Endodermal cell (in vitro differentiated cells): ENCODE results near the gene LMCD1. TPM values are rescaled to one million over a fixed set of nuclear protein-coding genes. Genes with fewer than 3 reads are reported as not detected.

Experiments
- DNase-seq: peaks from one replicate; pipeline ENCODE4 v3.0.0-alpha.2; 2017
- H3K27ac ChIP-seq: 2 replicates; pipeline ENCODE4 v1.5.1; 2013; ENCODE audit warnings: mild to moderate bottlenecking, low read depth, low read length, moderate library complexity
- H3K27me3 ChIP-seq: 2 replicates; pipeline ENCODE4 v1.6.1; 2013; ENCODE audit warnings: mild to moderate bottlenecking, low read length, moderate library complexity; ENCODE audit not compliant: insufficient read depth, control insufficient read depth, poor library complexity, severe bottlenecking
- H3K36me3 ChIP-seq: 2 replicates; pipeline ENCODE4 v1.7.0; 2013; ENCODE audit warnings: mild to moderate bottlenecking, low read length, moderate library complexity; ENCODE audit not compliant: control insufficient read depth, insufficient read depth
- H3K4me1 ChIP-seq: one replicate; pipeline ENCODE4 v1.7.0; 2013; ENCODE audit warnings: low read length; ENCODE audit not compliant: control insufficient read depth, insufficient read depth
- H3K4me3 ChIP-seq: 2 replicates; pipeline ENCODE4 v1.5.1; 2013; ENCODE audit warnings: mild to moderate bottlenecking, low read length, moderate library complexity
- H3K9ac ChIP-seq: 2 replicates; pipeline ENCODE4 v1.6.1; 2013; ENCODE audit warnings: mild to moderate bottlenecking, low read length, moderate library complexity; ENCODE audit not compliant: poor library complexity, severe bottlenecking; ENCODE audit errors: extremely low read depth
- H3K9me3 ChIP-seq: 2 replicates; pipeline ENCODE4 v1.6.1; 2013; ENCODE audit warnings: mild to moderate bottlenecking, low read length, moderate library complexity; ENCODE audit not compliant: control insufficient read depth
- H3K27ac Mint-ChIP-seq: 2 replicates; pipeline ENCODE4 v1.8.0; 2020; ENCODE audit warnings: mixed read lengths
- H3K27me3 Mint-ChIP-seq: 2 replicates; pipeline ENCODE4 v1.8.0; 2021; ENCODE audit warnings: mild to moderate bottlenecking, mixed read lengths; ENCODE audit not compliant: insufficient read depth
- H3K36me3 Mint-ChIP-seq: 2 replicates; pipeline ENCODE4 v1.8.0; 2020; ENCODE audit warnings: low read depth, mixed read lengths
- H3K4me1 Mint-ChIP-seq: 2 replicates; pipeline ENCODE4 v1.8.0; 2020; ENCODE audit warnings: mixed read lengths
- H3K4me3 Mint-ChIP-seq: 2 replicates; pipeline ENCODE4 v1.8.0; 2020; ENCODE audit warnings: mild to moderate bottlenecking, moderate library complexity, mixed read lengths
- H3K9me3 Mint-ChIP-seq: 2 replicates; pipeline ENCODE4 v1.8.0; 2020; ENCODE audit warnings: mild to moderate bottlenecking, mixed read lengths
- CTCF ChIP-seq: fragments of 200-600 bp; sonication (generic); conservative IDR thresholded peaks from 2 replicates; pipeline ENCODE4 v1.5.0; 2021; ENCODE audit warnings: antibody characterized with exemption, mild to moderate bottlenecking
- WGBS, 2 experiments: methylation state at CpG; one replicate each; pipeline versions ENCODE4 v1.1.5 to v1.1.7; 2013; ENCODE audit warnings: missing lambda C conversion rate in 2 of 2, mixed read lengths in 1 of 2; ENCODE audit not compliant: insufficient coverage in 1 of 2, insufficient read length in 1 of 2; 5-methylcytosine and 5-hydroxymethylcytosine counted together
- total RNA-seq, 2 donors: library from RNA; stranded (reverse); fragmentation: NEBNext Ultra II Directional in 1 of 2; extraction: Animal tissue kit (Norgen Biotek cat#: 25700) in 1 of 2; gene quantifications; 2 replicates in 1 of 2; 3 replicates in 1 of 2; pipeline ENCODE4 v1.2.1, GENCODE V29; 2021

The LMCD1 gene
- total RNA-seq, 2 donors from 2014 or later, result 20.7 to 35.7 TPM

- Mint-ChIP-seq H3K4me3 (no peak overlapping the region), H3K36me3 (no peaks in the 10 kb centered on the region)
- no peak for TF ChIP-seq CTCF
Observed at GRCh38 chr3:8470801-8471200, 30.8 kb upstream of the LMCD1 start.

GRCh38 chr3:8472549-8472948, 29.1 kb upstream of the LMCD1 start:
- Mint-ChIP-seq H3K4me3 (no peak overlapping the region), H3K36me3 (no peaks in the 10 kb centered on the region), H3K4me1 (no peaks in the 10 kb centered on the region), H3K27me3 (no peaks in the 10 kb centered on the region), H3K27ac (no peak overlapping the region), H3K9me3 (peaks cover 3% of the 10 kb centered on the region)
- Histone ChIP-seq H3K27me3 (no peaks in the 10 kb centered on the region), H3K9ac (no peak overlapping the region), H3K9me3 (peaks cover 3% of the 10 kb centered on the region), H3K4me3 (no peak overlapping the region), H3K27ac (no peak overlapping the region), H3K36me3 (peaks cover 5% of the 10 kb centered on the region), H3K4me1 (peaks cover 3% of the 10 kb centered on the region)
- no peak for DNase-seq
- TF ChIP-seq CTCF, result no peak
- 72% methylated on average over 2 of the region's 2 CpGs; no CpG with 5 or more reads in 1 of the 2 experiments for WGBS, 2 experiments

More at GRCh38 chr3:8470801-8471200, 30.8 kb upstream of the LMCD1 start:
- no peaks in the 10 kb centered on the region for H3K9me3 ChIP-seq
- no peak overlapping the region for H3K27ac ChIP-seq
- no peak overlapping the region for H3K4me3 ChIP-seq
- H3K4me1 ChIP-seq, result peaks cover 3% of the 10 kb centered on the region
- H3K27ac Mint-ChIP-seq, result no peak overlapping the region
- DNase-seq, result no peak
- 86 to 92% methylated on average over 11 of the region's 11 CpGs for WGBS, 2 experiments
- H3K4me1 Mint-ChIP-seq, result no peaks in the 10 kb centered on the region
- H3K27me3 Mint-ChIP-seq, result peaks cover 5% of the 10 kb centered on the region
- H3K27me3 ChIP-seq, result no peaks in the 10 kb centered on the region
- H3K9me3 Mint-ChIP-seq, result no peaks in the 10 kb centered on the region
- no peak overlapping the region for H3K9ac ChIP-seq
- H3K36me3 ChIP-seq, result peaks cover 5% of the 10 kb centered on the region

- WGBS, 2 experiments, result 86 to 95% methylated on average over 2 to 3 of the region's 4 CpGs
- Histone ChIP-seq H3K4me1 (peaks cover 3% of the 10 kb centered on the region), H3K36me3 (peaks cover 5% of the 10 kb centered on the region), H3K9me3 (peaks cover 4% of the 10 kb centered on the region), H3K27ac (no peak overlapping the region), H3K9ac (no peak overlapping the region), H3K4me3 (no peak overlapping the region), H3K27me3 (no peaks in the 10 kb centered on the region)
- Mint-ChIP-seq H3K36me3 (no peaks in the 10 kb centered on the region), H3K27ac (no peak overlapping the region), H3K4me1 (no peaks in the 10 kb centered on the region), H3K4me3 (no peak overlapping the region), H3K27me3 (no peaks in the 10 kb centered on the region), H3K9me3 (peaks cover 4% of the 10 kb centered on the region)
- TF ChIP-seq CTCF, result no peak
- no peak for DNase-seq
Observed at GRCh38 chr3:8473029-8473428, 28.6 kb upstream of the LMCD1 start.
